Gastroesophageal sphincter (tissue), 4 donors: ENCODE results near the gene GAL3ST1. TPM values are rescaled to one million over a fixed set of nuclear protein-coding genes. Genes with fewer than 3 reads are reported as not detected.

Experiments
- ATAC-seq: fragments of 150-250 bp; one replicate; pipeline ENCODE4 v1.9.1; 2016; ENCODE audit warnings: mild to moderate bottlenecking, moderate library complexity
- H3K27ac ChIP-seq, 4 donors: fragments of 200-600 bp; sonication (generic) in 3 of 4; 1 replicate in 3 of 4; 2 replicates in 1 of 4; pipeline ENCODE4 v1.5.1; 2016 to 2019
- H3K27me3 ChIP-seq: fragments of 200-600 bp; sonication (generic); one replicate; pipeline ENCODE4 v1.5.1; 2019
- H3K36me3 ChIP-seq, 2 donors: fragments of 200-600 bp; sonication (generic); one replicate each; pipeline ENCODE4 v1.5.1; 2019; ENCODE audit warnings: control low read depth in 1 of 2
- H3K4me1 ChIP-seq, 3 donors: fragments of 200-600 bp; sonication (generic); 1 replicate in 2 of 3; 2 replicates in 1 of 3; pipeline ENCODE4 v1.5.1; 2016 to 2019; ENCODE audit warnings: control low read depth in 2 of 3
- H3K4me3 ChIP-seq, 2 donors: fragments of 200-600 bp; sonication (generic); one replicate each; pipeline ENCODE4 v1.5.1; 2019; ENCODE audit warnings: mild to moderate bottlenecking in 1 of 2, moderate library complexity in 1 of 2
- H3K9me3 ChIP-seq, 3 donors: fragments of 200-600 bp; sonication (generic); one replicate each; pipeline ENCODE4 v1.5.1; 2017 to 2019; ENCODE audit warnings: control low read depth in 2 of 3
- CTCF ChIP-seq, 4 experiments: fragments of 200-600 bp in 2 of 4; fragments of 450-650 bp in 2 of 4; sonication (generic) in 1 of 4; IDR thresholded peaks; one replicate each; pipeline ENCODE4 v1.5.1; 2017 to 2019; ENCODE audit warnings: antibody characterized with exemption in 4 of 4, mild to moderate bottlenecking in 2 of 4, moderate library complexity in 2 of 4
- EP300 ChIP-seq: sonication (generic); formaldehyde crosslinking; IDR thresholded peaks from one replicate; pipeline ENCODE4 v1.6.1; 2017; ENCODE audit warnings: antibody characterized with exemption, mild to moderate bottlenecking
- POLR2A ChIP-seq, 2 donors: fragments of 450-650 bp; IDR thresholded peaks; one replicate each; pipeline ENCODE4 v1.6.1; 2017; ENCODE audit warnings: antibody characterized with exemption in 2 of 2, mild to moderate bottlenecking in 2 of 2, moderate library complexity in 1 of 2
- POLR2AphosphoS5 ChIP-seq: sonication (generic); formaldehyde crosslinking; IDR thresholded peaks from one replicate; pipeline ENCODE4 v1.6.1; 2017; ENCODE audit warnings: antibody characterized with exemption
- WGBS, 2 donors: methylation state at CpG; one replicate each; pipeline ENCODE4 v1.1.5; 2018; ENCODE audit warnings: low coverage in 1 of 2; 5-methylcytosine and 5-hydroxymethylcytosine counted together
- total RNA-seq, 4 donors: library from RNA; depleted of rRNA; stranded (reverse); fragments of >200 nt; gene quantifications; one replicate each; pipeline ENCODE4 v1.1.0, GENCODE V29; 2016

The GAL3ST1 gene
- total RNA-seq, 4 donors from 2014 or later = 0.54 to 3.0 (median 3.0) TPM

- no peak for ATAC-seq
- Histone ChIP-seq H3K27ac (no peak overlapping the region), H3K4me3 (no peak overlapping the region), H3K9me3 (no peaks in the 10 kb centered on the region), H3K36me3 (peaks cover 0 to 100% of the 10 kb centered on the region in 2 donors), H3K27me3 (no peaks in the 10 kb centered on the region), H3K4me1 (peaks cover 0 to 1% (median 0%) of the 10 kb centered on the region in 3 donors)
- TF ChIP-seq POLR2A (IDR thresholded peaks at IDR 0.05) (no peak), CTCF (IDR thresholded peaks at IDR 0.05) (no peak), POLR2AphosphoS5 (no peak), EP300 (no peak)
- WGBS, 2 donors = no CpG with 5 or more reads among the region's 6 CpGs
These were observed 6.4 kb upstream of the GAL3ST1 start for GRCh38 chr22:30580896-30581295.

- H3K9me3 ChIP-seq = no peaks in the 10 kb centered on the region
- ATAC-seq = no peak
- H3K36me3 ChIP-seq = peaks cover 0 to 86% of the 10 kb centered on the region in 2 donors
- 95% methylated on average over 7 of the region's 12 CpGs; no CpG with 5 or more reads in 1 of the 2 donors for WGBS, 2 donors
- H3K4me3 ChIP-seq = no peak overlapping the region
- TF ChIP-seq EP300 (no peak), POLR2AphosphoS5 (no peak), POLR2A (IDR thresholded peaks at IDR 0.05) (no peak), CTCF (IDR thresholded peaks at IDR 0.05) (no peak)
- H3K27me3 ChIP-seq = peaks cover 19% of the 10 kb centered on the region
- H3K27ac ChIP-seq = no peak overlapping the region
- H3K4me1 ChIP-seq = peaks cover 0 to 15% (median 5%) of the 10 kb centered on the region in 3 donors
These were observed 4.0 kb upstream of the GAL3ST1 start for GRCh38 chr22:30578481-30578880.

- Histone ChIP-seq H3K4me1 (peaks cover 0 to 15% (median 5%) of the 10 kb centered on the region in 3 donors), H3K27ac (peak overlapping the region in 3 of 4 donors; percentile 41 to 51 (median 43)), H3K9me3 (no peaks in the 10 kb centered on the region), H3K4me3 (no peak overlapping the region), H3K27me3 (peaks cover 21% of the 10 kb centered on the region), H3K36me3 (peaks cover 0 to 60% of the 10 kb centered on the region in 2 donors)
- ATAC-seq = no peak
- 80% methylated on average over 1 of the region's 15 CpGs; no CpG with 5 or more reads in 1 of the 2 donors for WGBS, 2 donors
- TF ChIP-seq POLR2A (IDR thresholded peaks at IDR 0.05) (no peak), POLR2AphosphoS5 (no peak), CTCF (IDR thresholded peaks at IDR 0.05) (no peak), EP300 (no peak)
These were observed 1.4 kb upstream of the GAL3ST1 start for GRCh38 chr22:30575859-30576258.

GRCh38 chr22:30574997-30575671 lies 669 bp upstream of the GAL3ST1 start:
- H3K4me3 ChIP-seq = peak overlapping the region in 1 of 2 donors; percentile 35
- H3K4me1 ChIP-seq = peaks cover 0 to 15% (median 5%) of the 10 kb centered on the region in 3 donors
- peak overlapping the region in 3 of 4 donors; percentile 51 to 64 (median 59) for H3K27ac ChIP-seq
- H3K9me3 ChIP-seq = no peaks in the 10 kb centered on the region
- peaks cover 0 to 53% of the 10 kb centered on the region in 2 donors for H3K36me3 ChIP-seq
- TF ChIP-seq POLR2A (IDR thresholded peaks at IDR 0.05) = no peak
- TF ChIP-seq POLR2AphosphoS5 = peak; percentile 50
- 10 to 40% methylated on average over 1 to 2 of the region's 12 CpGs for WGBS, 2 donors
- H3K27me3 ChIP-seq = peaks cover 21% of the 10 kb centered on the region
- ATAC-seq = peak; percentile 43

GRCh38 chr22:30573594-30574094 lies 821 bp downstream of the GAL3ST1 start:
- 63% methylated on average over 4 of the region's 7 CpGs; no CpG with 5 or more reads in 1 of the 2 donors for WGBS, 2 donors
- Histone ChIP-seq H3K27ac (peak overlapping the region in 3 of 4 donors; percentile 19 to 64 (median 61)), H3K27me3 (peaks cover 21% of the 10 kb centered on the region), H3K36me3 (peaks cover 0 to 38% of the 10 kb centered on the region in 2 donors), H3K4me1 (peaks cover 0 to 15% (median 5%) of the 10 kb centered on the region in 3 donors), H3K9me3 (no peaks in the 10 kb centered on the region), H3K4me3 (peak overlapping the region in 1 of 2 donors; percentile 35)
- TF ChIP-seq POLR2AphosphoS5 = no peak
- TF ChIP-seq POLR2A (IDR thresholded peaks at IDR 0.05) = no peak
- no peak for TF ChIP-seq CTCF (IDR thresholded peaks at IDR 0.05)
- TF ChIP-seq EP300 = no peak
- ATAC-seq = no peak
